ENCODE measurements around the gene LDLR. TPM values are rescaled to one million over a fixed set of nuclear protein-coding genes. Genes with fewer than 3 reads are reported as not detected.

The LDLR gene
- polyA plus RNA-seq, 2 of the 4 experiments (the other 2 are of a cell fraction), result 29.2 to 55.8 TPM

DNA sequence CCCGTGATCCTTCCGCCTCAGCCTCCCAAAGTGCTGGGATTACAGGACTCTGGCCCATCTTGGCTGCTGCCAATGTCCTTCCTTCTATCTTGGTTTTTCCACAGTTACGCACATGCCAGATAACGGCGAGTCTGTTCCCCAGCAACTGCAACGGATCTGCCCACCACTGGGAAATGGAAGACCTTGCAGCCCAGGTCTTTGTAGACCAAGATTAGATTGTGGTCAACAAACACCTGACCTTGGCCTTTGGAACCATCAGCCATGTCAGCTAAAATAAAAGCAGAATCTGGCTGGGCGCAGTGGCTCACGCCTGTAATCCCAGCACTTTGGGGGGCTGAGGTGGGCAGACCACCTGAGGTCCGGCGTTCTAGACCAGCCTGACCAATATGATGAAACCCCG, 10.4 kb upstream of the LDLR start:
- Histone ChIP-seq H3K4me1 (no peaks in the 10 kb centered on the region), H3K4me2 (no peak overlapping the region), H3K27ac (no peak overlapping the region), H3K4me3 (no peak overlapping the region), H3K9me3 (no peaks in the 10 kb centered on the region)
- TF ChIP-seq RARB (CRISPR knock-in tag; IDR thresholded peaks at IDR 0.05), result no peak
- no peak for TF ChIP-seq FOSB (CRISPR knock-in tag; IDR thresholded peaks at IDR 0.05)
- no peak for TF ChIP-seq HES2 (IDR thresholded peaks at IDR 0.05)
- no peak for TF ChIP-seq ZFP36 (IDR thresholded peaks at IDR 0.05; ENCODE audit: borderline replicate concordance, partially characterized antibody)
- no peak for TF ChIP-seq PHF8 (IDR thresholded peaks at IDR 0.05; ENCODE audit: borderline replicate concordance, low read depth)
- TF ChIP-seq CHD2 (IDR thresholded peaks at IDR 0.05; ENCODE audit: low read length, partially characterized antibody), result no peak
- no peak for TF ChIP-seq ELK1 (IDR thresholded peaks at IDR 0.05; ENCODE audit: low read depth, low read length)
- TF ChIP-seq ZC3H11A (IDR thresholded peaks at IDR 0.05), result no peak
- TF ChIP-seq RFX5 (IDR thresholded peaks at IDR 0.05), result no peak
- ATAC-seq, result no peak
- 96% methylated on average over 11 of the region's 11 CpGs for WGBS (ENCODE audit: missing lambda C conversion rate)
- no peak for DNase-seq (ENCODE audit: low read depth in 1 of 2, low spot score in 1 of 2)
- ChIA-PET POLR2A (no interaction called here), CTCF (interaction anchor here (0.9 to 2.3 kb wide), 2 partner anchors 48 to 137 kb away, joined by 5 to 6 read pairs; no protein-coding TSS in a partner anchor)
- FAIRE-seq, result no peak

DNA sequence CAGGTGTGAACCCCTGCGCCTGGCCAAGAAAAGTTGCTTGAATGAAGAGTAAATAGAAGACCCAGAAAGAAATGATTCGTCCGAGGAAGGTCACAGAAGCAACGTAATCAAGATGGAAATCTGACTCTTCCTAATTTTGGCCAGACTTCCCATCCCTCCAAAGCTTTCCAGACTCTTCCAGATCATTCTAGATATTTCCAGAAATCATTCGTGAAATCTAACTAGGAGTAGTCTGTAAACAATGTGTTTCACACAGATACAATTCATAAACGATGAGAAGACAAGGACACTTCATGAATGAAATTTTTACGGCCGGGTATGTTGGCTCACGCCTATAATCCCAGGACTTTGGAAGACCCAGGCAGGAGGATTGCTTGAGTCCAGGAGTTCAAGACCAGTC, 9.3 kb upstream of the LDLR start:
- Histone ChIP-seq H3K9me3 (no peaks in the 10 kb centered on the region), H3K4me1 (peaks cover 2% of the 10 kb centered on the region), H3K27ac (no peak overlapping the region), H3K4me3 (no peak overlapping the region), H3K4me2 (no peak overlapping the region)
- TF ChIP-seq HDAC2 (IDR thresholded peaks at IDR 0.05) (no peak), NPAS2 (CRISPR knock-in tag; IDR thresholded peaks at IDR 0.05; ENCODE audit: borderline replicate concordance) (no peak), NR3C1 (IDR thresholded peaks at IDR 0.05) (no peak), EHF (CRISPR knock-in tag; IDR thresholded peaks at IDR 0.05) (no peak)
- TF ChIP-seq, protein P1, sequence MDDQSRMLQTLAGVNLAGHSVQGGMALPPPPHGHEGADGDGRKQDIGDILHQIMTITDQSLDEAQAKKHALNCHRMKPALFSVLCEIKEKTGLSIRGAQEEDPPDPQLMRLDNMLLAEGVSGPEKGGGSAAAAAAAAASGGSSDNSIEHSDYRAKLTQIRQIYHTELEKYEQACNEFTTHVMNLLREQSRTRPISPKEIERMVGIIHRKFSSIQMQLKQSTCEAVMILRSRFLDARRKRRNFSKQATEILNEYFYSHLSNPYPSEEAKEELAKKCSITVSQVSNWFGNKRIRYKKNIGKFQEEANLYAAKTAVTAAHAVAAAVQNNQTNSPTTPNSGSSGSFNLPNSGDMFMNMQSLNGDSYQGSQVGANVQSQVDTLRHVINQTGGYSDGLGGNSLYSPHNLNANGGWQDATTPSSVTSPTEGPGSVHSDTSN (IDR thresholded peaks at IDR 0.05), result no peak
- FAIRE-seq (no peak), DNase-seq (ENCODE audit: low read depth in 1 of 2, low spot score in 1 of 2) (no peak), ATAC-seq (no peak)
- ChIA-PET POLR2A (interaction anchor here (0.7 kb wide), 1 partner anchor 10 kb away, joined by 3 read pairs; no protein-coding TSS in a partner anchor), CTCF (interaction anchor here (0.9 to 2.3 kb wide), 2 partner anchors 11 to 47 kb away, joined by 5 read pairs; no protein-coding TSS in a partner anchor)
- WGBS (ENCODE audit: missing lambda C conversion rate), result 86% methylated on average over 9 of the region's 9 CpGs

DNA sequence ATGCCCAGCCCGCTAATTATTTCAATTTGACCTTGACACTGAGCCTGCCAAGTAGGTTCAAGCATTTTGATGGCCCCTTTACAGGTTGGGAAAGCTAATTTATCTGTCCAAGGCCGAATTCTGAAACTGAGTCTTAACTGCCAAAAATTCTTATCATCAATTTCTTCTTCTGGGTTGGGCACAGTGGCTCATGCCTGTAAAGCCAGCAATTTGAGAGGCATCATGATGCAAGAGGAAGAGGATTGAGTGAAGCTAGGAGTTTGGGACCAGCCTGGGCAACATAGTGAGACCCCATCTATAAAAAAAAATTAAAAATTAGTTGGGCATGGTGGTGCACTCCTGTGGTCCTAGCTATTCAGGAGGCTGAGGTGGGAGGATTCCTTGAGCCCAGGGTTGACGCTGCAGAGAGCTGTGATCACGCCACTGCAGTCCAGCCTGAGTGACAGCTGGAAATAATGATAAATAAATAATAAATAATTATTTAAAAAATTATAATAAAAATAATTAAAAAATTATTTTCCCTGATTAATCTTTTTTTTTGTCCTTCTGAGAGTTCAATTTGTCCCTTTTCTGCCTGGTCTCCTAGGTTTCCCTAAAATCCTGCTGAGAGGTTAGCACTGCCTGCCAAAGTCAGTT, 1.3 kb upstream of the LDLR start:
- 82% methylated on average over 4 of the region's 4 CpGs for WGBS (ENCODE audit: missing lambda C conversion rate)
- Histone ChIP-seq H3K9me3 (no peaks in the 10 kb centered on the region), H3K27ac (peak overlapping the region; percentile 87 to 97), H3K4me1 (peaks cover 45% of the 10 kb centered on the region), H3K4me3 (no peak overlapping the region), H3K4me2 (peak overlapping the region; percentile 76)
- CTCF ChIA-PET, result interaction anchor here (0.9 to 1.6 kb wide), 4 partner anchors 38 to 152 kb away, joined by 3 to 4 read pairs (median 3); no protein-coding TSS in a partner anchor
- POLR2A ChIA-PET, result no interaction called here
- no peak for ATAC-seq
- no peak for DNase-seq (ENCODE audit: low read depth in 1 of 2, low spot score in 1 of 2)
- FAIRE-seq, result no peak
- no peak for TF ChIP-seq SREBF2 (IDR thresholded peaks at IDR 0.05)
- no peak for TF ChIP-seq FOSL2 (IDR thresholded peaks at IDR 0.05)
- no peak for TF ChIP-seq FOSL2 (CRISPR knock-in tag; IDR thresholded peaks at IDR 0.05)
- no peak for TF ChIP-seq ZNF302 (CRISPR knock-in tag; IDR thresholded peaks at IDR 0.05)
- no peak for TF ChIP-seq GATA3 (IDR thresholded peaks at IDR 0.05; ENCODE audit: borderline replicate concordance)
- TF ChIP-seq FOSB (CRISPR knock-in tag; IDR thresholded peaks at IDR 0.05), result no peak
- TF ChIP-seq ZSCAN20 (CRISPR knock-in tag; IDR thresholded peaks at IDR 0.05), result no peak
- TF ChIP-seq, protein P2, sequence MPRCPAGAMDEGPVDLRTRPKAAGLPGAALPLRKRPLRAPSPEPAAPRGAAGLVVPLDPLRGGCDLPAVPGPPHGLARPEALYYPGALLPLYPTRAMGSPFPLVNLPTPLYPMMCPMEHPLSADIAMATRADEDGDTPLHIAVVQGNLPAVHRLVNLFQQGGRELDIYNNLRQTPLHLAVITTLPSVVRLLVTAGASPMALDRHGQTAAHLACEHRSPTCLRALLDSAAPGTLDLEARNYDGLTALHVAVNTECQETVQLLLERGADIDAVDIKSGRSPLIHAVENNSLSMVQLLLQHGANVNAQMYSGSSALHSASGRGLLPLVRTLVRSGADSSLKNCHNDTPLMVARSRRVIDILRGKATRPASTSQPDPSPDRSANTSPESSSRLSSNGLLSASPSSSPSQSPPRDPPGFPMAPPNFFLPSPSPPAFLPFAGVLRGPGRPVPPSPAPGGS (IDR thresholded peaks at IDR 0.05), result no peak
- TF ChIP-seq FOXS1 (CRISPR knock-in tag; IDR thresholded peaks at IDR 0.05), result no peak
